Fibroblast of lung (primary cell): ENCODE results near the gene BAZ2B.

Source experiments
- EZH2 ChIP-seq: IDR thresholded peaks from 2 replicates; pipeline ENCODE4 v1.5.1; 2012; ENCODE audit warnings: low read length, control low read depth, mild to moderate bottlenecking; ENCODE audit errors: missing control alignments
- TF ChIP-seq, protein P1 (sequence below), 2 donors: IDR thresholded peaks in 1 of 2; conservative IDR thresholded peaks in 1 of 2; 1 replicate in 1 of 2; 2 replicates in 1 of 2; pipeline ENCODE4 v1.5.1; 2011 to 2012; ENCODE audit warnings: low read length in 2 of 2, control low read depth in 1 of 2, inconsistent platforms in 1 of 2, low read depth in 1 of 2, mild to moderate bottlenecking in 1 of 2

- TF ChIP-seq, protein P1, sequence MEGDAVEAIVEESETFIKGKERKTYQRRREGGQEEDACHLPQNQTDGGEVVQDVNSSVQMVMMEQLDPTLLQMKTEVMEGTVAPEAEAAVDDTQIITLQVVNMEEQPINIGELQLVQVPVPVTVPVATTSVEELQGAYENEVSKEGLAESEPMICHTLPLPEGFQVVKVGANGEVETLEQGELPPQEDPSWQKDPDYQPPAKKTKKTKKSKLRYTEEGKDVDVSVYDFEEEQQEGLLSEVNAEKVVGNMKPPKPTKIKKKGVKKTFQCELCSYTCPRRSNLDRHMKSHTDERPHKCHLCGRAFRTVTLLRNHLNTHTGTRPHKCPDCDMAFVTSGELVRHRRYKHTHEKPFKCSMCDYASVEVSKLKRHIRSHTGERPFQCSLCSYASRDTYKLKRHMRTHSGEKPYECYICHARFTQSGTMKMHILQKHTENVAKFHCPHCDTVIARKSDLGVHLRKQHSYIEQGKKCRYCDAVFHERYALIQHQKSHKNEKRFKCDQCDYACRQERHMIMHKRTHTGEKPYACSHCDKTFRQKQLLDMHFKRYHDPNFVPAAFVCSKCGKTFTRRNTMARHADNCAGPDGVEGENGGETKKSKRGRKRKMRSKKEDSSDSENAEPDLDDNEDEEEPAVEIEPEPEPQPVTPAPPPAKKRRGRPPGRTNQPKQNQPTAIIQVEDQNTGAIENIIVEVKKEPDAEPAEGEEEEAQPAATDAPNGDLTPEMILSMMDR (conservative IDR thresholded peaks at IDR 0.05 in 1 of 2, IDR thresholded peaks at IDR 0.05 in 1 of 2; ENCODE audit: low read depth in 1 of 2, low read length in 2 of 2): no peak
- no peak for TF ChIP-seq EZH2
Observed at GRCh38 chr2:159616286-159616701, at the start of gene BAZ2B.
